Neural cell (in vitro differentiated cells): ENCODE data around the gene ZNF862.

Source experiments
- CTCF ChIP-seq: fragments of 450-650 bp; IDR thresholded peaks from 2 replicates; pipeline ENCODE4 v1.5.1; 2014; ENCODE audit warnings: antibody characterized with exemption, mild to moderate bottlenecking, moderate library complexity; ENCODE audit not compliant: poor library complexity, severe bottlenecking
- EP300 ChIP-seq: fragments of 450-650 bp; conservative IDR thresholded peaks from 2 replicates; pipeline ENCODE4 v1.6.1; 2014; ENCODE audit warnings: antibody characterized with exemption, mild to moderate bottlenecking, moderate library complexity; ENCODE audit not compliant: poor library complexity, severe bottlenecking
- EZH2 ChIP-seq: fragments of 200-600, 300-800 bp; shearing (Covaris generic), sonication (generic); IDR thresholded peaks from 2 replicates; pipeline ENCODE4 v1.6.1; 2014; ENCODE audit warnings: antibody characterized with exemption, low read length, borderline replicate concordance, mild to moderate bottlenecking; ENCODE audit not compliant: insufficient read depth, poor library complexity, severe bottlenecking
- MXI1 ChIP-seq: fragments of 450-650 bp; conservative IDR thresholded peaks from 2 replicates; pipeline ENCODE4 v1.6.1; 2014; ENCODE audit warnings: antibody characterized with exemption, mild to moderate bottlenecking; ENCODE audit not compliant: poor library complexity, severe bottlenecking
- POLR2AphosphoS5 ChIP-seq: IDR thresholded peaks from 2 replicates; pipeline ENCODE4 v1.6.1; 2012
- SMC3 ChIP-seq: fragments of 450-650 bp; conservative IDR thresholded peaks from 2 replicates; pipeline ENCODE4 v1.6.1; 2014; ENCODE audit warnings: antibody characterized with exemption, mild to moderate bottlenecking, moderate library complexity; ENCODE audit not compliant: poor library complexity
- TAF1 ChIP-seq: IDR thresholded peaks from 2 replicates; pipeline ENCODE4 v1.6.1; 2012; ENCODE audit warnings: low read depth
- TF ChIP-seq, protein P1 (sequence below): IDR thresholded peaks from 2 replicates; pipeline ENCODE4 v1.6.1; 2012; ENCODE audit warnings: borderline replicate concordance

DNA sequence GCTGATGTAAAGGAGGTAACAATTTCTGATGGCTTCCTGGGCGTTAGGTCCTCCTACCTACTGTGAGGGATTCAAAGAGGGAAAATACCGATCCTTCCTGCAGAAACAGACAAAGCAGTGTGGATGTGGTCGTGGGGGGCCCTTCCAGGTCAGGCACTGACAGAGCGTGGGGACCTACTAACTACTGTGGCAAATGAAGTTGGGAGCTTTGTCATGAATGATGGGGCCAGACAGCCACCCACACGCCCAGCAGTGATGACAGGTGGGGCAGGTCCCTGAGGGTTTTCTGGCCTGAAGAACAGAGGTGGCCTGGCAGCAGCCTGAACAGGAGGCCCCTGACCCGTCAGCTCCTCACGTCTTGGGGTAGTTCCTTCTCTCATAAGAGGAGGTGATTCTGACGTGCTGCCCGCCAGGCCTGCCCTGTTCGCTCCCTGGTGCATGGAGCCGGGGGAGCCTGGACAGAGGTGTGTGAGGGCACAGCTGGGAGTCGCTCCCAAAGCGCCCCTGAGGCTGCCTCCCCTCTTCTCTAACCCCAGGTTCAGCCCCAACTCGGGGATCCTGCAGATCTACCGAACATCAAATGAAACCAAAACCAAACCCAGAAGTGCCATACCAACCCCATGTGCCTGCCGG, 39.8 kb downstream of the ZNF862 start:
- TF ChIP-seq CTCF (no peak), TAF1 (no peak), POLR2AphosphoS5 (no peak), EZH2 (no peak), SMC3 (no peak), EP300 (no peak), MXI1 (no peak)
- TF ChIP-seq, protein P1, sequence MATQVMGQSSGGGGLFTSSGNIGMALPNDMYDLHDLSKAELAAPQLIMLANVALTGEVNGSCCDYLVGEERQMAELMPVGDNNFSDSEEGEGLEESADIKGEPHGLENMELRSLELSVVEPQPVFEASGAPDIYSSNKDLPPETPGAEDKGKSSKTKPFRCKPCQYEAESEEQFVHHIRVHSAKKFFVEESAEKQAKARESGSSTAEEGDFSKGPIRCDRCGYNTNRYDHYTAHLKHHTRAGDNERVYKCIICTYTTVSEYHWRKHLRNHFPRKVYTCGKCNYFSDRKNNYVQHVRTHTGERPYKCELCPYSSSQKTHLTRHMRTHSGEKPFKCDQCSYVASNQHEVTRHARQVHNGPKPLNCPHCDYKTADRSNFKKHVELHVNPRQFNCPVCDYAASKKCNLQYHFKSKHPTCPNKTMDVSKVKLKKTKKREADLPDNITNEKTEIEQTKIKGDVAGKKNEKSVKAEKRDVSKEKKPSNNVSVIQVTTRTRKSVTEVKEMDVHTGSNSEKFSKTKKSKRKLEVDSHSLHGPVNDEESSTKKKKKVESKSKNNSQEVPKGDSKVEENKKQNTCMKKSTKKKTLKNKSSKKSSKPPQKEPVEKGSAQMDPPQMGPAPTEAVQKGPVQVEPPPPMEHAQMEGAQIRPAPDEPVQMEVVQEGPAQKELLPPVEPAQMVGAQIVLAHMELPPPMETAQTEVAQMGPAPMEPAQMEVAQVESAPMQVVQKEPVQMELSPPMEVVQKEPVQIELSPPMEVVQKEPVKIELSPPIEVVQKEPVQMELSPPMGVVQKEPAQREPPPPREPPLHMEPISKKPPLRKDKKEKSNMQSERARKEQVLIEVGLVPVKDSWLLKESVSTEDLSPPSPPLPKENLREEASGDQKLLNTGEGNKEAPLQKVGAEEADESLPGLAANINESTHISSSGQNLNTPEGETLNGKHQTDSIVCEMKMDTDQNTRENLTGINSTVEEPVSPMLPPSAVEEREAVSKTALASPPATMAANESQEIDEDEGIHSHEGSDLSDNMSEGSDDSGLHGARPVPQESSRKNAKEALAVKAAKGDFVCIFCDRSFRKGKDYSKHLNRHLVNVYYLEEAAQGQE: no peak
